A549 (cell line): ENCODE results near the gene FAM89A. TPM values are rescaled to one million over a fixed set of nuclear protein-coding genes. Genes with fewer than 3 reads are reported as not detected.

Source experiments
- ATAC-seq, 2 experiments: fragments of 200-7000 bp in 1 of 2; fragments of >200 bp in 1 of 2; cut with Nextera tagmentation in 1 of 2; cut with Tn5 transposase in 1 of 2; 3 replicates each; pipeline versions ENCODE4 v1.8.0 to v1.9.1; 2018 to 2020; ENCODE audit warnings: mild to moderate bottlenecking in 1 of 2, moderate library complexity in 1 of 2
- CTCF ChIA-PET: fragments of 300-600 bp; sonication (Branson Sonifier 250); formaldehyde crosslinking; extraction: SDS; loops from one replicate; lab custom pipeline; 2021; ENCODE audit warnings: antibody characterized with exemption, inconsistent platforms; lab: Yijun Ruan, JAX
- POLR2A ChIA-PET: fragments of 350-600 bp; formaldehyde crosslinking; extraction: SDS; loops from one replicate; lab custom pipeline; 2021; ENCODE audit warnings: antibody characterized with exemption, inconsistent platforms; lab: Yijun Ruan, JAX
- DNase-seq, 2 experiments: peaks; one replicate each; pipeline versions ENCODE4 v3.0.0 to v3.0.0-alpha.2; 2011 to 2016; ENCODE audit warnings: low read depth in 1 of 2, low spot score in 1 of 2
- FAIRE-seq: peaks from 2 replicates; lab custom pipeline; 2011; peaks lifted over from hg19 to GRCh38; lab: Jason Lieb, UNC
- H3K27ac ChIP-seq, 2 experiments: fragments of >200 bp; sonication (Bioruptor Twin); formaldehyde crosslinking; 3 replicates each; pipeline ENCODE4 v1.5.1; 2016 to 2017
- H3K4me1 ChIP-seq: fragments of >200 bp; sonication (Bioruptor Twin); formaldehyde crosslinking; 3 replicates; pipeline ENCODE4 v1.6.1; 2016
- H3K4me2 ChIP-seq: fragments of >200 bp; sonication (Bioruptor Twin); formaldehyde crosslinking; 3 replicates; pipeline ENCODE4 v1.6.1; 2016
- H3K4me3 ChIP-seq: fragments of >200 bp; sonication (Bioruptor Twin); formaldehyde crosslinking; 3 replicates; pipeline ENCODE4 v1.5.1; 2016
- H3K9me3 ChIP-seq: fragments of >200 bp; sonication (Bioruptor Twin); formaldehyde crosslinking; 3 replicates; pipeline ENCODE4 v1.6.1; 2016
- FOSL2 ChIP-seq, 2 experiments: fragments of 450-650 bp in 1 of 2; fragments of >200 bp in 1 of 2; sonication (Bioruptor Twin) in 1 of 2; formaldehyde crosslinking; IDR thresholded peaks; 2 replicates each; pipeline versions ENCODE4 v1.5.0 to v1.6.1; 2016 to 2020; ENCODE audit warnings: mild to moderate bottlenecking in 1 of 2, moderate library complexity in 1 of 2
- GATA3 ChIP-seq: IDR thresholded peaks from 2 replicates; pipeline ENCODE4 v1.6.1; 2012; ENCODE audit warnings: borderline replicate concordance
- HDAC2 ChIP-seq: fragments of 200-600 bp; sonication (generic); IDR thresholded peaks from 2 replicates; pipeline ENCODE4 v1.6.1; 2016
- HMGXB4 ChIP-seq: fragments of 250-450 bp; sonication (Bioruptor Pico); IDR thresholded peaks from 2 replicates; pipeline ENCODE4 v1.5.0; 2021; ENCODE audit warnings: mild to moderate bottlenecking, moderate library complexity, borderline replicate concordance
- HOXB13 ChIP-seq: fragments of 250-450 bp; sonication (Bioruptor Pico); IDR thresholded peaks from 2 replicates; pipeline ENCODE4 v1.5.0; 2020; ENCODE audit warnings: low read depth, mild to moderate bottlenecking, moderate library complexity
- JUNB ChIP-seq: fragments of >200 bp; sonication (Bioruptor Twin); formaldehyde crosslinking; IDR thresholded peaks from 2 replicates; pipeline ENCODE4 v1.6.1; 2016
- KDM1A ChIP-seq: fragments of 200-600 bp; sonication (generic); IDR thresholded peaks from 2 replicates; pipeline ENCODE4 v1.6.1; 2016; ENCODE audit warnings: low read depth, mild to moderate bottlenecking
- MAFK ChIP-seq: fragments of 450-650 bp; IDR thresholded peaks from 2 replicates; pipeline ENCODE4 v1.6.1; 2014; ENCODE audit not compliant: partially characterized antibody
- NFE2L2 ChIP-seq: fragments of 150-350 bp; conservative IDR thresholded peaks from 2 replicates; pipeline ENCODE4 v1.6.1; 2014; ENCODE audit warnings: low read length
- PHF8 ChIP-seq: fragments of 200-600 bp; sonication (generic); IDR thresholded peaks from 2 replicates; pipeline ENCODE4 v1.6.1; 2016; ENCODE audit warnings: low read depth, mild to moderate bottlenecking, antibody characterized with exemption, moderate library complexity, borderline replicate concordance
- RCOR1 ChIP-seq: fragments of 150-350 bp; IDR thresholded peaks from 2 replicates; pipeline ENCODE4 v1.6.1; 2014; ENCODE audit warnings: antibody characterized with exemption, low read length, low read depth
- SREBF2 ChIP-seq: fragments of 450-650 bp; IDR thresholded peaks from 2 replicates; pipeline ENCODE4 v1.6.1; 2014; ENCODE audit warnings: mild to moderate bottlenecking, moderate library complexity
- TFCP2L1 ChIP-seq: fragments of 250-450 bp; sonication (Bioruptor Pico); IDR thresholded peaks from 2 replicates; pipeline ENCODE4 v1.5.0; 2021; ENCODE audit warnings: mild to moderate bottlenecking
- WGBS: methylation state at CpG from one replicate; pipeline ENCODE4 v1.1.6; 2017; ENCODE audit errors: missing lambda C conversion rate; 5-methylcytosine and 5-hydroxymethylcytosine counted together
- polyA plus RNA-seq, 4 experiments: library from polyadenylated mRNA; depleted of rRNA in 3 of 4; stranded (reverse); fragments of >200 nt; fragmentation: RNase III in 1 of 4; extraction: RNeasy Plus Mini Kit Qiagen cat#74134 plus additional on column Dnase treatment in 1 of 4; gene quantifications; 2 replicates in 3 of 4; 3 replicates in 1 of 4; pipeline ENCODE4 v1.2.3, GENCODE V29; 2011 to 2017
- TF ChIP-seq, protein P1 (sequence below): fragments of 200-600 bp; sonication (generic); IDR thresholded peaks from 2 replicates; pipeline ENCODE4 v1.6.1; 2016; ENCODE audit warnings: antibody characterized with exemption, mild to moderate bottlenecking, moderate library complexity
- TF ChIP-seq, protein P2 (sequence below): IDR thresholded peaks from 2 replicates; pipeline ENCODE4 v1.6.1; 2012

Gene FAM89A
- polyA plus RNA-seq, 2 of the 4 experiments (the other 2 are of a cell fraction) = 13.3 to 25.3 TPM

DNA sequence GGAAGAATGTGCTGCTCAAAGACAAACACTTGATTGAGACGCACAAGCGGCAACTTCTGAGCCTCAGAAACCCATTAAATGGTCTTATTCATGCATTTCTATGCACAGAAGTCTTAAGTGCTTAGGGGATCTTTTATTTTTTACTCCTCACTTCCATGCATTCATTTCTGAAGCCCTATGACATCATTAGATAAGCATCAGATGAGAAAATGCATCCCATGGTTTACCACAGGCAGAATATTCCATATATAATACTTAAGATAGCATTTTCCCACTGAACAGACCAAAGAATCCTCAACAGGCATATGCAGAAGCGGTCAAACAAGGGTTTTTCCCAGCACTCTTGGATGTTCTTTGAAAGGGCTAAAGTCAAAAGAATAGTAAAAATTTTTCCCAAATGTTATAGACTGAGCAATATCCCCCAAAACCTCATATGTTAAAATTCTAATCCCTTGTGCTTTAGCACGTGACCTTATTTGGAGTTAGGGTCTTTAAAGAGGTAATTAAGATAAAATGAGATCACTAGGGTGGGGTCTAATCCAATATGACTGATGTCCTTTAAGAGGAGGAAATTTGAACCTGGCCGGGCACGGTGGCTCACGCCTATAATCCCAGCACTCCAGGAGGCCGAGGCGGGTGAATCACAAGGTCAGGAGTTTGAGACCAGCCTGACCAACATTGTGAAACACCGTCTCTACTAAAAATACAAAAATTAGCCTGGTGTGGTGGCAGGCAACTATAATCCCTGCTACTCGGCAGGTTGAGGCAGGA lies 22.6 kb upstream of the FAM89A start:
- Histone ChIP-seq H3K4me1 (peaks cover 30% of the 10 kb centered on the region), H3K4me2 (no peak overlapping the region), H3K9me3 (no peaks in the 10 kb centered on the region), H3K4me3 (no peak overlapping the region), H3K27ac (no peak overlapping the region)
- ATAC-seq (no peak), DNase-seq (no peak)
- POLR2A ChIA-PET = no interaction called here
- TF ChIP-seq JUNB (no peak), PHF8 (no peak), HDAC2 (no peak)
- TF ChIP-seq, all 56 proteins: peak for 0
- 85% methylated on average over 11 of the region's 11 CpGs for WGBS
- no peak for FAIRE-seq
- CTCF ChIA-PET = no interaction called here

DNA sequence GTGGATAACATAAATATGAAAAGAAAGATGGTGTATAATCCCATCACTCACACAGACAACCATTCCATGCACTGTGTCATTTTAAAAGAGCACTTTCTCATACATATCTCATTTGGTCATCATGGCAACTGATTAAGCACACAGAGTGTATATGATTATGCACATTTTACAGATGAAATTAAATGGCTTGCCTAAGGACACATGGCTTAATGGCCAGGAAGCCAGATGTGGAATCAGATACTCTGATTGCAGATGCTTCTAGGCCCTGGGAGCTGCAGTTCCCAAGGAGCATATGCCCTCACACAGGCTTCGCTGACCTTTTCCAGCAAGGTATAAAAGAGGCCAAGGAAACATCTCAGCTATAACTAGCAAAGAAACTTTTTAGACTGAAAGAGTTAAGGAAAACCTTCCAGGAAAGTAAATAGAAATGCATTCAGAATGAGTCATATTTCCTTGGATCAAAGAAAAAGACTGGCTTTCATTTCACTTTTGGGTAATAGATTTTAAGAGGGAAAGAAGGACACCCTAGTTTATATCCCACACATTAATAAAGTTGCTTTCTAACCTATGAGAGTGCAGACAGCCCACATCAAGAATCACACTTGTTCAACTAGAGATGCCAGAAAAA lies 19.6 kb upstream of the FAM89A start:
- ChIA-PET CTCF (interaction anchor here (1.3 to 2.9 kb wide), 2 partner anchors 26 to 152 kb away, joined by 3 to 8 read pairs; no protein-coding TSS in a partner anchor), POLR2A (no interaction called here)
- Histone ChIP-seq H3K4me3 (no peak overlapping the region), H3K9me3 (peaks cover 3% of the 10 kb centered on the region; the same call in 1 of the 3 replicates), H3K4me1 (peaks cover 36% of the 10 kb centered on the region), H3K4me2 (peak overlapping the region; percentile 76)
- ATAC-seq = peak in 1 of 2 experiments; percentile 20; a peak in 2 of 6 replicates
- WGBS = 41% methylated on average over 1 of the region's 1 CpG
- no peak for DNase-seq
- peak; percentile 86 for FAIRE-seq
- TF ChIP-seq HDAC2 = no peak
- TF ChIP-seq, protein P1, sequence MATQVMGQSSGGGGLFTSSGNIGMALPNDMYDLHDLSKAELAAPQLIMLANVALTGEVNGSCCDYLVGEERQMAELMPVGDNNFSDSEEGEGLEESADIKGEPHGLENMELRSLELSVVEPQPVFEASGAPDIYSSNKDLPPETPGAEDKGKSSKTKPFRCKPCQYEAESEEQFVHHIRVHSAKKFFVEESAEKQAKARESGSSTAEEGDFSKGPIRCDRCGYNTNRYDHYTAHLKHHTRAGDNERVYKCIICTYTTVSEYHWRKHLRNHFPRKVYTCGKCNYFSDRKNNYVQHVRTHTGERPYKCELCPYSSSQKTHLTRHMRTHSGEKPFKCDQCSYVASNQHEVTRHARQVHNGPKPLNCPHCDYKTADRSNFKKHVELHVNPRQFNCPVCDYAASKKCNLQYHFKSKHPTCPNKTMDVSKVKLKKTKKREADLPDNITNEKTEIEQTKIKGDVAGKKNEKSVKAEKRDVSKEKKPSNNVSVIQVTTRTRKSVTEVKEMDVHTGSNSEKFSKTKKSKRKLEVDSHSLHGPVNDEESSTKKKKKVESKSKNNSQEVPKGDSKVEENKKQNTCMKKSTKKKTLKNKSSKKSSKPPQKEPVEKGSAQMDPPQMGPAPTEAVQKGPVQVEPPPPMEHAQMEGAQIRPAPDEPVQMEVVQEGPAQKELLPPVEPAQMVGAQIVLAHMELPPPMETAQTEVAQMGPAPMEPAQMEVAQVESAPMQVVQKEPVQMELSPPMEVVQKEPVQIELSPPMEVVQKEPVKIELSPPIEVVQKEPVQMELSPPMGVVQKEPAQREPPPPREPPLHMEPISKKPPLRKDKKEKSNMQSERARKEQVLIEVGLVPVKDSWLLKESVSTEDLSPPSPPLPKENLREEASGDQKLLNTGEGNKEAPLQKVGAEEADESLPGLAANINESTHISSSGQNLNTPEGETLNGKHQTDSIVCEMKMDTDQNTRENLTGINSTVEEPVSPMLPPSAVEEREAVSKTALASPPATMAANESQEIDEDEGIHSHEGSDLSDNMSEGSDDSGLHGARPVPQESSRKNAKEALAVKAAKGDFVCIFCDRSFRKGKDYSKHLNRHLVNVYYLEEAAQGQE = no peak
- TF ChIP-seq GATA3 = no peak
- TF ChIP-seq KDM1A = no peak
- TF ChIP-seq MAFK = no peak
- TF ChIP-seq JUNB = peak; percentile 61; the same call in 1 of the 2 replicates
- no peak for TF ChIP-seq RCOR1
- no peak for TF ChIP-seq NFE2L2
- TF ChIP-seq FOSL2 (IDR thresholded peaks at IDR 0.05) = peak; percentile 47; the same call in 1 of the 2 replicates
- peak; percentile 71 for TF ChIP-seq FOSL2 (CRISPR knock-in tag; IDR thresholded peaks at IDR 0.05)
- no peak for TF ChIP-seq HMGXB4
- TF ChIP-seq TFCP2L1 (CRISPR knock-in tag) = no peak
- no peak for TF ChIP-seq SREBF2
- TF ChIP-seq, all 56 proteins: peak for 2
- peak overlapping the region; percentile 64 to 88 for H3K27ac ChIP-seq

GRCh38 chr1:231058416-231059109 lies 18.5 kb upstream of the FAM89A start:
- Histone ChIP-seq H3K9me3 (peaks cover 3% of the 10 kb centered on the region; the same call in 1 of the 3 replicates), H3K4me1 (peaks cover 42% of the 10 kb centered on the region), H3K4me2 (peak overlapping the region; percentile 76), H3K4me3 (no peak overlapping the region), H3K27ac (peak overlapping the region; percentile 64 to 88)
- CTCF ChIA-PET = interaction anchor here (1.0 to 2.9 kb wide), 4 partner anchors 21 to 153 kb away, joined by 3 to 8 read pairs (median 3); no protein-coding TSS in a partner anchor
- FAIRE-seq (no peak), DNase-seq (peak; percentile 42 to 61), ATAC-seq (peak; percentile 90 to 93)
- POLR2A ChIA-PET = no interaction called here
- WGBS = 14% methylated on average over 8 of the region's 8 CpGs
- TF ChIP-seq HOXB13 (CRISPR knock-in tag) = no peak
- TF ChIP-seq, protein P2, sequence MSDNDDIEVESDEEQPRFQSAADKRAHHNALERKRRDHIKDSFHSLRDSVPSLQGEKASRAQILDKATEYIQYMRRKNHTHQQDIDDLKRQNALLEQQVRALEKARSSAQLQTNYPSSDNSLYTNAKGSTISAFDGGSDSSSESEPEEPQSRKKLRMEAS = 0 out of 2 replicates have a peak, but pooled peaks have one; percentile 20
